ENCODE measurements around the gene ADAMTS2. TPM values are rescaled to one million over a fixed set of nuclear protein-coding genes. Genes with fewer than 3 reads are reported as not detected.

Gene ADAMTS2
- total and polyA plus RNA-seq, 5 donors from 2014 or later: 0.03 TPM; not detected in 4

DNA sequence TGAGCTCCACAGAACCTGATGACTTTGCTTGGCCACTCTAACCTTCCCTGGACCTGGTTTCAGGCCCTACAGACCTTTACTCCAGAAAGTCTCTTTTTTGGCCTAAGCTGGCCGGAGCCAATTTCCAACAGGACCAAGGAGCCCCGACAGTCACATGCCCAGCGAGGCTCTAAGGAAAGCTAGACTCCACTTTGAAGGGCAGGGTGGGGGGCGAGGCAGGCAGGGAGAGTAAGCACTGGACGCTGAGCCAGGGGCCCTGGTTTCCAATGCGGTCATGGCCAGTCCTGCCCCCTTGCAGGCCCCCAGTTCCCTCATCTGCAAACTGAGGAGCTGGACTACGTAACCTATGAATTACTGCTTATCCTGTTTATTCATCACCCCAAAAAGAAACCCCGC is 65.2 kb downstream of the ADAMTS2 start:
- Histone ChIP-seq H3K4me3 (ENCODE audit: low read depth, low read length) (no peak overlapping the region), H3K27me3 (ENCODE audit: control insufficient read depth, insufficient read depth, low read length) (no peaks in the 10 kb centered on the region), H3K9me3 (ENCODE audit: control insufficient read depth in 2 of 2, low read length in 2 of 2) (no peaks in the 10 kb centered on the region), H3K4me1 (ENCODE audit: control insufficient read depth, insufficient read depth, low read length, poor library complexity, severe bottlenecking) (no peaks in the 10 kb centered on the region), H3K36me3 (ENCODE audit: control insufficient read depth, insufficient read depth, low read length) (no peaks in the 10 kb centered on the region), H3K27ac (ENCODE audit: insufficient read depth, low read length, poor library complexity, severe bottlenecking) (no peak overlapping the region)
- H3K27me3 Mint-ChIP-seq: no peaks in the 10 kb centered on the region
- no peak overlapping the region for H3K4me3 Mint-ChIP-seq
- no peak for ATAC-seq (ENCODE audit: low read depth in 2 of 2)
- no peaks in the 10 kb centered on the region for H3K36me3 Mint-ChIP-seq
- no peaks in the 10 kb centered on the region for H3K9me3 Mint-ChIP-seq
- H3K27ac Mint-ChIP-seq: no peak overlapping the region
- DNase-seq: no peak
- no peaks in the 10 kb centered on the region for H3K4me1 Mint-ChIP-seq

DNA sequence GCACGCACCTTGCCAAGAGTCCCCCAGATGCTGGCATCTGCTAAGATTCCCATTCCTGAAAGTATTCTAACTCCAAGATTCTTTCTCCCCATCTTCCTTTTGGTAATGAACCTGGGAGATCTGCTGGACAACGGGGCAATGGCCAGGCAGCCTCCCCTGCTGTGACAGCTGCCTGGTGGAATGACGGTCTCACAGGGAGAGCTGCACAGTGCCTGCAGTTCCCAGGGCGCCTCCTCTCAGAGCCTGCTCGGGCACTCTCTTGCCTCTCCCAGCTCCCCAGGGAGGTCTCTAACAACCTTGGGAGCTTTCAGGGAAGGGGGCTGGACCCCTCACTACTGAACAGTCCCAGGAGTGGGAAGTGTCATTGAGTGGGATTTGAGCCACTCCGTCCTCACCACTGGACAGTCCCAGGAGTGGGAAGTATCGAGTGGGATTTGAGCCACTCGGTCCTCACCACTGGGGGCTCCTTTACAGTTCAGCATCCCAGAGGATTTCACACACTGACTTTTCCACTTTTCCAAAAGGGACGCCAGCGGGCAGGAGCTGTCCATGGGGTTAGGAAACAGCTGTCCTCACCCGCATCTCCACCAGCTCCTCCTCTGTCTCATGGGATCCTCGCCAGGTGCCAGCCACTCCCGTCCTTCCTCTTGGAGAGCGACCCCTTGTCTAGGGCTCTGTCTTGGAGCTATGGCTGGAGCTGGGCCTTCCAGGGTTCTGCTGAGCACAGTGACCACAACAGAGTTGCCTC is 65.7 kb downstream of the ADAMTS2 start:
- H3K27ac ChIP-seq (ENCODE audit: insufficient read depth, low read length, poor library complexity, severe bottlenecking): no peak overlapping the region
- H3K36me3 ChIP-seq (ENCODE audit: control insufficient read depth, insufficient read depth, low read length): no peaks in the 10 kb centered on the region
- Mint-ChIP-seq H3K9me3 (no peaks in the 10 kb centered on the region), H3K4me1 (no peaks in the 10 kb centered on the region), H3K36me3 (no peaks in the 10 kb centered on the region), H3K4me3 (no peak overlapping the region), H3K27ac (peak overlapping the region in 1 of 3 donors; percentile 55), H3K27me3 (no peaks in the 10 kb centered on the region)
- ATAC-seq (ENCODE audit: low read depth in 2 of 2): no peak
- DNase-seq: no peak
- no peaks in the 10 kb centered on the region for H3K27me3 ChIP-seq (ENCODE audit: control insufficient read depth, insufficient read depth, low read length)
- no peaks in the 10 kb centered on the region for H3K4me1 ChIP-seq (ENCODE audit: control insufficient read depth, insufficient read depth, low read length, poor library complexity, severe bottlenecking)
- H3K9me3 ChIP-seq (ENCODE audit: control insufficient read depth in 2 of 2, low read length in 2 of 2): no peaks in the 10 kb centered on the region
- H3K4me3 ChIP-seq (ENCODE audit: low read depth, low read length): no peak overlapping the region

DNA sequence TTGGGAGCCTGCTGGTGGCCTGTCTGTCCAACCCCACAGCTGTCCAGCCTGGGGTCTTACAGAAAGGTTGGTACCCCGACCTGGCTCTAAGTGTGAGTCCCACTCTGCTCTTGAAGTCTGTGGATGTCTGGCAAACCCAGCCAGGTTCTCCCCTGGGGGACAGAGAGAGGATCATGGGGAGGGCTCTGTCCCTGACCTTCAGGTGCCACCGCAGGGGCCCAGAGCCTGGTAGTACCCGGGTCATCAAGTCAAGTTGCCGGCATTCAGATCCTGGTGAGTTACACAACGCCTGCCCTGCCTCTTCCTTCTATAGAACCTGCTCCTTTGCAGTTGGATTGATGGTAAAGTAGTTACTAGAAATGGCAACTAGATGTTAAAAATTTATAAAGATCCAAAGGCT is 66.7 kb downstream of the ADAMTS2 start:
- Histone ChIP-seq H3K27ac (ENCODE audit: insufficient read depth, low read length, poor library complexity, severe bottlenecking) (no peak overlapping the region), H3K36me3 (ENCODE audit: control insufficient read depth, insufficient read depth, low read length) (no peaks in the 10 kb centered on the region), H3K4me1 (ENCODE audit: control insufficient read depth, insufficient read depth, low read length, poor library complexity, severe bottlenecking) (no peaks in the 10 kb centered on the region), H3K4me3 (ENCODE audit: low read depth, low read length) (no peak overlapping the region), H3K9me3 (ENCODE audit: control insufficient read depth in 2 of 2, low read length in 2 of 2) (no peaks in the 10 kb centered on the region), H3K27me3 (ENCODE audit: control insufficient read depth, insufficient read depth, low read length) (no peaks in the 10 kb centered on the region)
- Mint-ChIP-seq H3K4me3 (no peak overlapping the region), H3K9me3 (no peaks in the 10 kb centered on the region), H3K27ac (no peak overlapping the region), H3K36me3 (no peaks in the 10 kb centered on the region), H3K4me1 (no peaks in the 10 kb centered on the region), H3K27me3 (no peaks in the 10 kb centered on the region)
- ATAC-seq (ENCODE audit: low read depth in 2 of 2) (no peak), DNase-seq (no peak)

DNA sequence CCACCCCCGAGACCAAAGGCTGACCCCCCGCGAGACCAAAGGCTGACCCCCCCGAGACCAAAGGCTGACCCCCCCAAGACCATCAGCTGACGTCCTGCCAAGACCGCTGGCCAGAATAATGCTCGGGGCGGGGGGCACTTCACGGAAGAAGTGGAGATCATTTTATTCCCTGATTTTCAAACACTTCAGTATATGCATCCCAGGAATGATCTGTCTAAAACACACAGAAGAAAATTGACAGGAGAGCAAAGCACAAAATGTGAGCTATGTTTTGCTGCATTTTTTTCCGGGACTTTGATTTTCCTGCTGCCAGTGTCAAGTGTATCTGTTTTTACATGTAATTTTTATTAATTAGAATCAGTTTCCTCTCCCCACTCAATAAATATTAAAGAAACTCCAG is 67.1 kb downstream of the ADAMTS2 start:
- H3K9me3 ChIP-seq (ENCODE audit: control insufficient read depth in 2 of 2, low read length in 2 of 2): no peaks in the 10 kb centered on the region
- H3K27me3 ChIP-seq (ENCODE audit: control insufficient read depth, insufficient read depth, low read length): no peaks in the 10 kb centered on the region
- no peaks in the 10 kb centered on the region for H3K36me3 ChIP-seq (ENCODE audit: control insufficient read depth, insufficient read depth, low read length)
- Mint-ChIP-seq H3K27me3 (no peaks in the 10 kb centered on the region), H3K9me3 (no peaks in the 10 kb centered on the region), H3K4me1 (no peaks in the 10 kb centered on the region), H3K4me3 (no peak overlapping the region), H3K27ac (no peak overlapping the region), H3K36me3 (no peaks in the 10 kb centered on the region)
- ATAC-seq (ENCODE audit: low read depth in 2 of 2): no peak
- peak in 1 of 3 donors; percentile 12 for DNase-seq
- H3K4me3 ChIP-seq (ENCODE audit: low read depth, low read length): no peak overlapping the region
- H3K4me1 ChIP-seq (ENCODE audit: control insufficient read depth, insufficient read depth, low read length, poor library complexity, severe bottlenecking): no peaks in the 10 kb centered on the region
- no peak overlapping the region for H3K27ac ChIP-seq (ENCODE audit: insufficient read depth, low read length, poor library complexity, severe bottlenecking)

DNA sequence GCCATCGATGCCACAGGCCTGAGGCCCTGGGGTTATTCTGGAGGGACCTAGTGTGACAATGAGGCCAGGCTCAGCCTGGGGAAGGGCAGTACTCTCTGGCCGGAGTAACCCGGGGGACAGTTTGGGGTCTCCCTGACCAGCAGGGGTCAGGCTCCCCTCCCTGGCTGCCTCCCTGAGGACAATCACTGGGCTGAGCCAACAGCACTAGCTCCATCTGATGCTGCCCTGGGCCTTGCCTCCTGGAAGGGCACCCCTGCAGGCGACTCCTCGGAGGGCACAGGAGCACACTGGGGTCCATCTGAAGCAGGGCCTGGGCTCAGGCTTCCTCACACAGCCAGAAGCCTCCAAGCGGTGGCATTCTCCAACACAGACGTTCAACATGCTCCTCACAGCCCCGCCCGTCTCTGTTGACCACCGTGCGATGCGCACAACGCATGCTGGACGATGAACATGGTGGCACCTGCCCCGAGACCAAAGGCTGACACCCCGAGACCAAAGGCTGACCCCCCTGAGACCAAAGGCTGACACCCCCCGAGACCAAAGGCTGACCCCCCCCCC is 68.3 kb downstream of the ADAMTS2 start:
- H3K4me3 Mint-ChIP-seq: no peak overlapping the region
- no peaks in the 10 kb centered on the region for H3K9me3 ChIP-seq (ENCODE audit: control insufficient read depth in 2 of 2, low read length in 2 of 2)
- DNase-seq: peak in 1 of 3 donors; percentile 10
- no peaks in the 10 kb centered on the region for H3K4me1 Mint-ChIP-seq
- H3K27me3 ChIP-seq (ENCODE audit: control insufficient read depth, insufficient read depth, low read length): no peaks in the 10 kb centered on the region
- H3K27me3 Mint-ChIP-seq: no peaks in the 10 kb centered on the region
- H3K4me1 ChIP-seq (ENCODE audit: control insufficient read depth, insufficient read depth, low read length, poor library complexity, severe bottlenecking): no peaks in the 10 kb centered on the region
- no peak overlapping the region for H3K27ac ChIP-seq (ENCODE audit: insufficient read depth, low read length, poor library complexity, severe bottlenecking)
- H3K27ac Mint-ChIP-seq: no peak overlapping the region
- H3K36me3 Mint-ChIP-seq: no peaks in the 10 kb centered on the region
- no peak overlapping the region for H3K4me3 ChIP-seq (ENCODE audit: low read depth, low read length)
- no peak for ATAC-seq (ENCODE audit: low read depth in 2 of 2)
- no peaks in the 10 kb centered on the region for H3K36me3 ChIP-seq (ENCODE audit: control insufficient read depth, insufficient read depth, low read length)
- no peaks in the 10 kb centered on the region for H3K9me3 Mint-ChIP-seq

DNA sequence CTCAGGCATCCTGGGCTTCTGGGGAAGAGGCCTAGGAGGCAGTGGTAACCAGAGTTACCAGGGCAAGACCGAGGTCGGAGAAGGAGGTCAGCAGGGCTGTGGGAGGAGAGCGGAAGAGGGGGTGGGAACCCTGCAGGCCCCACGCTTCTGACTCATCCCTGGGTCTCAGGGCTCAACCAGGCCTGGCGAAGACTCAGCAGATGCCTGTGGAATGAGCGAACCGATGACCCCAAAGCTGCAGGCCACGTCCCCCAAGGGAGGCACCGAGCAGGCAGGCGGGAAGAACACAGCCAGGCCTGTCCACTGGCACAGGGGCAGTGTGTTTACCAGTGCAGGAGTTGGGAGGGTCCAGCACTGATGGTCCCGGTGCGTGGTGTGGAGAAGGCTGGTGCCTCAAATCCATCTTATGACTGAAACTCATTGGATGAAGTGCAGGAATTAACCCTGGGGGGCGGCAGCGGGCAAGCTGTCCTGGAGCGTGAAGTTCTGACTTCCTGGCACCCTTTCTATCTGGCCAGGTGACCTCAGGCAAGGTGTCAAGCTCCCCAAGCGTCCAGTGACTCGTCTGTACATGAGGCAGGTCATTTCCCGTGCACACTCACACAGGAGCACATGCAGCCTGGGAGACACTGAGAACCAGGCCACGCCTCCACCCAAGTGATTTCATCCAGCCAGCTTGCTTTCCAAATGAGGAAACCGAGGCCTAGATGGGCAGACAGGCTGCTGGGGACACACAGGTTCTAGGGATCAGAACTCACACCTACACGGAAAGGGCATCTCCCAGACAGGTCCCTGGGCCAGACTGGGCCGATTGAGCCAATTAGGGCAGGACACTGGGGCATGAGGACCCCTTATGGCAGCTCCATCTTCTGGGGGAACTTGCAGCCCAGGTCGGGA is 69.1 kb downstream of the ADAMTS2 start:
- no peaks in the 10 kb centered on the region for H3K36me3 ChIP-seq (ENCODE audit: control insufficient read depth, insufficient read depth, low read length)

DNA sequence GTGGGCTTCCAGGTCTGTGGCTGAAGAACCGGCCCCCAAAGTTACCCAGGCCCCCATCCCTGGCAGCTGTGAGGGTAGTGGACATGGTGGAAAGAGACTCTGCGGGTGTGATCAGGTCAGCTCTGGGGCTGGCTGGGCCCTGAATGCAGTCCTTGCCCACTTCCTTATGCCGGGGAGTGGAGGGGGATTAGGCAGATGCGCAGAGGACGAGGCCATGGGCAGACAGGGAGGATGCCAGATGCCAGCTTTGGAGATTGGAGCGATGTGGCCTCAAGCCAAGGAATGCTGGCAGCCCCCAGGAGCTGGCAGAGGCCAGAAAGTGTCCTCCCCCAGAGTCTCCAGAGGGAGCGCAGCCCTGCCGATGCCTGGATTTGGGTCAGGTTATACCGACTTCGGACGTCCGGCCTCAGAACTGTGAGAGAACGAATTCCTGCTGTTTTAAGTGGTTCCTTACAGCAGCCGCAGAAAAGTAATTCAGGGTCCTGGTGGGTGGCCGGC is 69.8 kb downstream of the ADAMTS2 start:
- DNase-seq: no peak
- H3K27ac Mint-ChIP-seq: no peak overlapping the region

More for the DNA sequence above, 69.1 kb downstream of the ADAMTS2 start:
- H3K4me1 Mint-ChIP-seq: no peaks in the 10 kb centered on the region
- H3K36me3 Mint-ChIP-seq: no peaks in the 10 kb centered on the region
- no peaks in the 10 kb centered on the region for H3K27me3 Mint-ChIP-seq
- Histone ChIP-seq H3K27ac (ENCODE audit: insufficient read depth, low read length, poor library complexity, severe bottlenecking) (no peak overlapping the region), H3K27me3 (ENCODE audit: control insufficient read depth, insufficient read depth, low read length) (no peaks in the 10 kb centered on the region), H3K9me3 (ENCODE audit: control insufficient read depth in 2 of 2, low read length in 2 of 2) (no peaks in the 10 kb centered on the region), H3K4me3 (ENCODE audit: low read depth, low read length) (no peak overlapping the region), H3K4me1 (ENCODE audit: control insufficient read depth, insufficient read depth, low read length, poor library complexity, severe bottlenecking) (no peaks in the 10 kb centered on the region)
- no peak for DNase-seq
- H3K27ac Mint-ChIP-seq: no peak overlapping the region
- H3K9me3 Mint-ChIP-seq: no peaks in the 10 kb centered on the region
- no peak overlapping the region for H3K4me3 Mint-ChIP-seq
- no peak for ATAC-seq (ENCODE audit: low read depth in 2 of 2)

More for the DNA sequence above, 69.8 kb downstream of the ADAMTS2 start:
- Mint-ChIP-seq H3K9me3 (no peaks in the 10 kb centered on the region), H3K27me3 (no peaks in the 10 kb centered on the region), H3K36me3 (no peaks in the 10 kb centered on the region), H3K4me3 (no peak overlapping the region), H3K4me1 (no peaks in the 10 kb centered on the region)
- Histone ChIP-seq H3K27me3 (ENCODE audit: control insufficient read depth, insufficient read depth, low read length) (no peaks in the 10 kb centered on the region), H3K4me3 (ENCODE audit: low read depth, low read length) (no peak overlapping the region), H3K36me3 (ENCODE audit: control insufficient read depth, insufficient read depth, low read length) (no peaks in the 10 kb centered on the region), H3K27ac (ENCODE audit: insufficient read depth, low read length, poor library complexity, severe bottlenecking) (no peak overlapping the region), H3K9me3 (ENCODE audit: control insufficient read depth in 2 of 2, low read length in 2 of 2) (no peaks in the 10 kb centered on the region), H3K4me1 (ENCODE audit: control insufficient read depth, insufficient read depth, low read length, poor library complexity, severe bottlenecking) (no peaks in the 10 kb centered on the region)
- no peak for ATAC-seq (ENCODE audit: low read depth in 2 of 2)

Data from CD4-positive, CD25-positive, alpha-beta regulatory T cell (primary cell).